HUES6 (cell line): ENCODE results near the gene MICAL3.
"Not testable (repeated sequence)": the region's sequence is repeated elsewhere in the genome, so short reads cannot be mapped to it uniquely, and the experiment has no call there.

Experiments used
- H3K27ac ChIP-seq: 2 replicates; pipeline ENCODE4 v1.7.0; 2013; ENCODE audit warnings: low read depth, mild to moderate bottlenecking, low read length, inconsistent platforms
- H3K27me3 ChIP-seq: 2 replicates; pipeline ENCODE4 v1.6.1; 2013; ENCODE audit warnings: low read length; ENCODE audit not compliant: control insufficient read depth, insufficient read depth
- H3K36me3 ChIP-seq: 2 replicates; pipeline ENCODE4 v1.6.1; 2013; ENCODE audit warnings: low read length; ENCODE audit not compliant: control insufficient read depth, insufficient read depth
- H3K4me1 ChIP-seq: 2 replicates; pipeline ENCODE4 v1.6.1; 2013; ENCODE audit warnings: low read length; ENCODE audit not compliant: control insufficient read depth, insufficient read depth
- H3K4me3 ChIP-seq: 2 replicates; pipeline ENCODE4 v1.5.1; 2013; ENCODE audit warnings: low read depth, low read length
- H3K9ac ChIP-seq: one replicate; pipeline ENCODE4 v1.6.1; 2013; ENCODE audit warnings: mild to moderate bottlenecking, low read length
- H3K9me3 ChIP-seq: 2 replicates; pipeline ENCODE4 v1.6.1; 2013; ENCODE audit warnings: low read depth, low read length; ENCODE audit not compliant: control insufficient read depth, insufficient read depth

The MICAL3 gene

DNA sequence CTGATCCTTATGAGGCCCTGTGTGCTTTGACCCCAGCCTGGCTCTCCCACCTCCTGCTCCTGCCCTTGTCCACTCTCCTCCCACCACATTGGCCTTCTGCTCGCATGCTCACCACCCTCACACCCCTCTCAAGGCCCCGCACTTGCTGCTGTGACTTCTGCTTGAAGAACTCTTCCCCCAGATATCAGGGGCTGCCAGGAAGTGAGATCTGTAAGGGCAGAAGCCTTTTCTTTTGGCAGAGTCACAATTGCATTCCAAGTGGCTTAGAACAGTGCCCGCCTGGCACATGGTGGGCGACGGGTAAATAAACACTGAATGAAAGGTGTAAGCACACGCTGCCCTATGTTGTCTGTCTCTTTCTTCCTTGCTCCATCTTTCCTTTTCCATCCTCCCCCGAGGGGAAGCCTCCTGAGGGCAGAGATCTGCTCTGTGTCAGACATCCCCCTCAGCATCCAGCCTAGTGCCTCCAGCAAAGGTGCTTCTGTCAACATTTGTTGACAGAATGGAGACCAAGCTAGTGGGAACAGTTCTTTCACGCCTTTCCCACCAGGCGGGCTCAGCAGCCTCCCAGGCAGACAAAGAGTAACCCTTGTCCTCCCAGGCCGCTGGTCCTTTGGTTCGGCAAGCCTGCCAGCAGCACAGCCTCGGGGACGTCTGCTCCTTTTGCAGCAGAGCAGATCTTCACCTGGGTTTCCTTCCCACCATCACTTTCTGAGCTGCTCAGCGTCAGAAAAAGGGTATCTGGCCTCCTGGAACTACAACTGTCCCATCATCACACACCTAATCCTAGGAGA lies 43.4 kb upstream of the MICAL3 start:
- Histone ChIP-seq H3K27me3 (peaks cover 10% of the 10 kb centered on the region; the same call in 1 of the 2 replicates), H3K4me1 (peaks cover 4% of the 10 kb centered on the region; the same call in 1 of the 2 replicates), H3K36me3 (no peaks in the 10 kb centered on the region), H3K27ac (no peak overlapping the region), H3K9me3 (no peaks in the 10 kb centered on the region), H3K9ac (no peak overlapping the region), H3K4me3 (no peak overlapping the region)

DNA sequence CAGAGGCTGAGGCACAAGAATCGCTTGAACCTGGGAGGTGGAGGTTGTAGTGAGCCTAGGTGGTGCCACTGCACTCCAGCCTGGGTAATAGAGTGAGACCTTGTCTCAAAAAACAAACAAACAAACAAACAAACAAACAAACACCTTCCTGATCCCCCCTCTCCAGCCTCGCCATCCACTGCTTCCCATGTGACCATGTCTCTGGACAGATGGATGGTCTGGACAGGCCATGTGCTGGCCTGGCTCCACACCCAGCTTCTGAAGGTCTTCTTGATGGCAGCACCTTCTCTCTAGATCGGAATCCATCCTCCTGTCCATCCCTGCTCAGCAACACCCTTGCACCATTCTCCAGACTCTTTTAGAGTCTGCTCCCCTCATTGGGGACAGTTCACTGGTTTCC lies 42.8 kb upstream of the MICAL3 start:
- peaks cover 10% of the 10 kb centered on the region; the same call in 1 of the 2 replicates for H3K27me3 ChIP-seq
- no peak overlapping the region for H3K27ac ChIP-seq
- no peak overlapping the region for H3K9ac ChIP-seq
- peaks cover 4% of the 10 kb centered on the region; the same call in 1 of the 2 replicates for H3K4me1 ChIP-seq
- H3K36me3 ChIP-seq, result no peaks in the 10 kb centered on the region
- H3K9me3 ChIP-seq, result no peaks in the 10 kb centered on the region
- no peak overlapping the region for H3K4me3 ChIP-seq

DNA sequence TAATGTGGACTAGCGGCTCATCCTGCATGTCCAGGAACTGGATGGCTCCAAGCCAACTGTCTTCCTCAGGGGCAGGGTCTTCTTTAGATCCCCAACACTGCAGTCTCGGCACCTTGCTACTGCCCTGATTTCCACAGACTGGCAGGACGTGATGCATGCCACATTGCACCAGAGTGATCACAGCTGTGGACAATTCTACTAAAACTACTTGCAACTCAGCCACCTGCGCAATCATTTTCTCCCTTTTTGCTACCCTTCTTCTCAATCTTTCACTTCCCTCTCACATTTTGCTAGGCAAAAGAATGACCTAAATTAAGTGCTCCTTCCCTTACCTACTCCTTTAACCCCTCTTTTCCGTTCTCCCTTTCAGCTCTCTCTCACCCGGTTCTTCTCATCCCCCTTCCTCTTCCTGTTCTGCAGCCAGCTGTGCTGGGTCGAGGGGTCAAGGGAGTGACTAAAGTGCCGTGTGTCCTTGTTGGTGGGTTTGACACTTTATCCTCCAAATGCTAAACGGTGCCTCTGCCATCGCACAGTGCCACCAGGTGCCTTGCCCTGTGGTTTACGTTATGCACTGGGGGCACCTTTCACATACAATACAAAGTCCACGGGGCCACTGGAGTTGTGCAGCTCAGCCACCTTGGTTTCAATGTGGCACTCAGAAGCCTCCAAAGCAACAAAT lies 42.0 kb upstream of the MICAL3 start:
- Histone ChIP-seq H3K36me3 (no peaks in the 10 kb centered on the region), H3K27me3 (peaks cover 10% of the 10 kb centered on the region; the same call in 1 of the 2 replicates), H3K9ac (no peak overlapping the region), H3K4me3 (no peak overlapping the region), H3K27ac (no peak overlapping the region), H3K4me1 (peaks cover 4% of the 10 kb centered on the region; the same call in 1 of the 2 replicates), H3K9me3 (no peaks in the 10 kb centered on the region)

DNA sequence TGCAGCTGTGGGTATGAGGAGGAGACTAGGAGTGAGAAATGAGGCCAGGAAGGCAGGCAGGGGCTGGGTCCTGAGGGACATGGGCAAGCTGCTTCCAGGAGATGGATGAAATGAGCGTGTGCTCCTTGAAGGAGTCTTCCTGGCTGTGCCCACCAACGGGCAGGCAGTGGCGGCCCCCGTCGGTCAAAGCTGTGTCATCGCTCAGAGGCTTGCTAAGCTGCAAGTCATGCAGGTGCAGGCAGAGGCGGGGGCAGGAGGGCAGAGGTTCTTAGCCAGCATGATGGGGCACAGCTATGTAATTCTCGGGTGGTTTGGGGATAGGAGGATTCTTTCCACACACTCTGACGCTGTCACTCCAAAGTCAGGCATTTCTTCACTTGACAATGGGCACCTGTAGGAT lies 40.9 kb upstream of the MICAL3 start:
- peaks cover 4% of the 10 kb centered on the region; the same call in 1 of the 2 replicates for H3K4me1 ChIP-seq
- H3K27me3 ChIP-seq, result peaks cover 10% of the 10 kb centered on the region; the same call in 1 of the 2 replicates
- no peak overlapping the region for H3K9ac ChIP-seq
- no peaks in the 10 kb centered on the region for H3K36me3 ChIP-seq
- no peak overlapping the region for H3K27ac ChIP-seq
- H3K4me3 ChIP-seq, result no peak overlapping the region
- no peaks in the 10 kb centered on the region for H3K9me3 ChIP-seq

DNA sequence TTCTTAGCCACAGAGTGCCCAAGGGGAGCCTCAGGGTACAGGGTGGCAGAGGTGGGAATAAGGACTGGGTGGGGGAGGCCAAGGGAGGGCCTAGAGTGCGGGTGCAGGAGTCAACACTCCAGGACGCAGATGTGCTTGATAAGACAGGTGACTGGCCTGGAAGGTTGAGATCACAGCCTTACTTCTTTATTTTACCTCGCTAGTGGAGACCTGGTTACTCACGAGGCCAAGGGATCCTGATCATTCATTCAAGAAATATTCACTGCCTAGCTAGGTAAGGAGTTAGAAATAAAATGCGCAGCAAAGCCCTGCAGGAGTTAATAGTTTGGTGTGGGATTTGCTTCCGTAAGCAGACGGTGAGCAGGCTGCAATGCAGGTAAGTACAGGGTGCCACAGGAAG lies 40.3 kb upstream of the MICAL3 start:
- Histone ChIP-seq H3K36me3 (no peaks in the 10 kb centered on the region), H3K27ac (no peak overlapping the region), H3K9me3 (no peaks in the 10 kb centered on the region), H3K9ac (no peak overlapping the region), H3K4me1 (peaks cover 4% of the 10 kb centered on the region; the same call in 1 of the 2 replicates), H3K27me3 (peaks cover 10% of the 10 kb centered on the region; the same call in 1 of the 2 replicates), H3K4me3 (no peak overlapping the region)

DNA sequence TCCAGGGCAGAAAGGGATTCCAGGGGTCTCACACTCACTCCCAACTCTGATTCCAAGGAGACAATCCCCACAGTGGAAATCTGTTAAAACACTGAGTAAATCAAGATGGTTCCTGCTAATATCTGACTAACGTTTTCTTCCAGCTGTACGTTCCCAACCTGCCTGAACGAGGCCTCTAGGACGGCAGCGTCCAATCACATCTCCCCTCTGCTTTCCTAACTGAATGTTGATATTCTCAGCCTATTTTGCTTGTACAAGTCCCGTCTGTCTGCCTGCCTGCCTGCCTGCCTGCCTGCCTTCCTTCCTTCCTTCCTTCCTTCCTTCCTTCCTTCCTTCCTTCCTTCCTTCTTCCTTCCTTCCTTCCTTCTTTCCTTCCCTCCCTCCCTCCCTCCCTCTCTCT lies 39.4 kb upstream of the MICAL3 start:
- H3K4me1 ChIP-seq, result not testable (repeated sequence)

DNA sequence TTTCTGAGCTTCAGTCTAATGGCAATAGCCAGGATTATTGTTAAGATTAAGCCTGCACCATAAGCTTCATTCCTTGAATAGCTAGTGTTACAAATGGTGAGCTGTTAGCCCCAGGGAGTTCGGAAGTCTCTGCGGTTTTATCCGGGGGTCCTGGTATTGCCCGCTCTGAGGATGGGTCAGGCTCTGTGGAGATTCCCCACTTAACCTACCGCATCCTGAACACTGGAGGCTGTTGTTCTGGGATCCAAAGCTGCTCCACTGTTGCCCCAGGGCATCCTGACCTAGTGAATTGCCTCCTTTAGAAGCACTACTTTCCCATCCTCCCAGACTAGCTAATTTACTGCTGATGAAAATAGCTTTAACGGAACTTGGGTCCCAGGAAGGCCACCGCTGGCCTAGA lies 38.9 kb upstream of the MICAL3 start:
- Histone ChIP-seq H3K9ac (no peak overlapping the region), H3K9me3 (no peaks in the 10 kb centered on the region), H3K4me3 (no peak overlapping the region), H3K4me1 (peaks cover 3% of the 10 kb centered on the region; the same call in 1 of the 2 replicates), H3K27me3 (peaks cover 10% of the 10 kb centered on the region; the same call in 1 of the 2 replicates), H3K36me3 (no peaks in the 10 kb centered on the region), H3K27ac (no peak overlapping the region)

More for the DNA sequence above, 39.4 kb upstream of the MICAL3 start:
- H3K9ac ChIP-seq, H3K27ac ChIP-seq, H3K9me3 ChIP-seq, H3K36me3 ChIP-seq, H3K27me3 ChIP-seq, H3K4me3 ChIP-seq: not testable (repeated sequence)

DNA sequence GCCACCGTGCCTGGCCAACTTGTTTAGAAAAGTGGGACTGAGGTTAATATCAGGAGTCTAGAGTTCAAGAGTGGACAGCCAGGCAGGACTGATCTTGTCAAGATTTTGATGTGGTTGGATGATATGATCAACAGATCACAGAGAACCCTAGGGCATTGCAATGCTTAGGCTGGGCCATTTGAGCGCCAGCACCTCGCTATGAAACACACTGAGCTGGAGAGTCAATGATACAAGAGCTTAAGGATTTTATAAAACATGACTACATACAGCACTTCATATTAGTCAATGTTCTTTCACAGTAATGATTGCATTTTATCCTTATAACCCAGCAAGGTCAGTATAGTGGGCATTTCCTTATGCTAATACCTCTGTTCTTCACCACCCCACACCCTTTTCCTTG lies 38.1 kb upstream of the MICAL3 start:
- Histone ChIP-seq H3K4me3 (no peak overlapping the region), H3K36me3 (no peaks in the 10 kb centered on the region), H3K4me1 (no peaks in the 10 kb centered on the region; the same call in 1 of the 2 replicates), H3K9me3 (no peaks in the 10 kb centered on the region), H3K9ac (no peak overlapping the region), H3K27me3 (peaks cover 10% of the 10 kb centered on the region; the same call in 1 of the 2 replicates), H3K27ac (no peak overlapping the region)

DNA sequence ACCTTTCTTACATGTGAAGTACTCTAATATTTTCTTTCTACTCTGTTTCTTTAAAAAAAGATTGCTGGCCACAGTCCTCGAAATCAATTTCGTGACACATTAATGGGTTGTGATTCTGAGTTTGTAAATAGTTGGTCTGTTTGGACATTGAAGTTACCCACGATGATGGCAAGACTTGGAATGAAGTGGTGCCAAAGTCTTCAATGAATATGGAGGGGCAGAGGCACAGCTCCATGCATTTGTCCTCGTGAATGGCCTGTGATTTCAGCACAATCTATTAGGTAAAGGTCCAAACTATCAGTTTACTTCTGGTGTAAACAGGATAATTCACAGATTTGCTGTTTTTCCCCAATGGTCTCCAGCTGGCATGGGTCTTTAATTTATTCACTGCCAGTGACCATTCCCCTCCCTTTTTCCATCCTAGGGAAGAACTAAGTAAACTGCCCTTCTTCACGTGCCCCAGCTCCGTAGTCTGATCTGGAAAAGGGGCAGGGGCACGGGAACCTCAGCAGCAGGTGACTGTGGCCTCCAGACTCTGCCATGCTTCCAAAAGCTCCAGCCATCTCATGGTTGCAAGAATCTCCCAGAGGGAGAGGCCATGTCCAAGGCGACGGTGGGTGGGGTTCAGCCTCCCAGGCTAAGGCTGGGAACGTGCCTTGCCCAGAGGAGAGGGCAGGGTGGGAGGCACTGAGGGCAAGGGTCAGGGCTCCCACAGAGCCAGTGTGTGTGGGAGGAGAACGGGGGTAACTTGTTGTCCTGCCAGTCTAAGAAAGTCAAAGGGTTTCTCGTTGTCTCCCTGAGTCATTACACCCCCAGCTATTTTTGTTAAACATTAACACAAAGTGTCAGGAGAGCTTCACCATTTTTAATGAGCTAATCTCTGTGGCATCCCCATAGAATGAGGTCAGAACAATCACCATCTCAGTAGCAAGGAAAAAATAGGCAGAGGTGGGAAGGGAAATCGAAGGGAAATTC lies 36.6 kb upstream of the MICAL3 start:
- H3K9ac ChIP-seq, result no peak overlapping the region
- no peak overlapping the region for H3K27ac ChIP-seq

DNA sequence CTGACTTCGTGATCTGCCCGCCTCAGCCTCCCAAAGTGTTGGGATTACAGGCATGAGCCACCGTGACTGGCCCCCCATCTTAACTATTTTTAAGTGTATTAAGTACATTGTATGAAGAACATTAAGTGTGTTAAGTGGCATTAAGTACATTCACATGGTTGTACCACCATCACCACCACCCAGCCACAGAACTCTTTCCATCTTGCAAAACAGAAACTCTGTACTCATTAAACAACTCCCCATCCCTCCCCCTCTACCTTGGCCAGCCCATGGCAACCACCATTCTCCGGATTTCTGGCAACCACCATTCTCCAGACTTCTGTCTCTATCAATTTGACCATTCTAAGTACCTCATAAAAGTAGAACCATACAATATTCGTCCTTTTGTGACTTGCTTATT lies 35.6 kb upstream of the MICAL3 start:
- no peak overlapping the region for H3K9ac ChIP-seq
- H3K36me3 ChIP-seq, result no peaks in the 10 kb centered on the region
- H3K27me3 ChIP-seq, result no peaks in the 10 kb centered on the region; the same call in 1 of the 2 replicates
- H3K4me3 ChIP-seq, result no peak overlapping the region
- H3K9me3 ChIP-seq, result no peaks in the 10 kb centered on the region
- H3K27ac ChIP-seq, result no peak overlapping the region
- H3K4me1 ChIP-seq, result no peaks in the 10 kb centered on the region; the same call in 1 of the 2 replicates

More for the DNA sequence above, 36.6 kb upstream of the MICAL3 start:
- H3K27me3 ChIP-seq, result peaks cover 5% of the 10 kb centered on the region; the same call in 1 of the 2 replicates
- H3K4me1 ChIP-seq, result no peaks in the 10 kb centered on the region; the same call in 1 of the 2 replicates
- no peak overlapping the region for H3K4me3 ChIP-seq
- H3K9me3 ChIP-seq, result no peaks in the 10 kb centered on the region
- no peaks in the 10 kb centered on the region for H3K36me3 ChIP-seq
